ENCODE results near the gene IL36A.

The IL36A gene

GRCh38 chr2:113046465-113046864 lies 41.2 kb downstream of the IL36A start:
- Histone ChIP-seq H3K36me3 (ENCODE audit: insufficient read depth) (no peaks in the 10 kb centered on the region), H4K20me1 (ENCODE audit: insufficient read depth) (no peaks in the 10 kb centered on the region), H3K4me3 (IDR thresholded peaks at IDR 0.05; ENCODE audit: insufficient read depth, low read depth, low read length) (no peak overlapping the region), H3K27ac (no peak overlapping the region), H3K4me2 (no peak overlapping the region), H2AFZ (ENCODE audit: low read depth) (no peak overlapping the region), H3K27me3 (ENCODE audit: insufficient read depth, low read depth) (no peaks in the 10 kb centered on the region), H3K9ac (no peak overlapping the region), H3K4me1 (ENCODE audit: low read depth, poor library complexity, severe bottlenecking) (no peaks in the 10 kb centered on the region), H3K79me2 (ENCODE audit: insufficient read depth, low read depth) (no peaks in the 10 kb centered on the region)
- no peak for TF ChIP-seq CTCF (conservative IDR thresholded peaks at IDR 0.05; ENCODE audit: low read depth, low read length)

GRCh38 chr2:113050921-113051895 lies 45.9 kb downstream of the IL36A start:
- Histone ChIP-seq H3K9ac (no peak overlapping the region), H3K36me3 (ENCODE audit: insufficient read depth) (no peaks in the 10 kb centered on the region), H3K79me2 (ENCODE audit: insufficient read depth, low read depth) (no peaks in the 10 kb centered on the region), H3K4me1 (ENCODE audit: low read depth, poor library complexity, severe bottlenecking) (no peaks in the 10 kb centered on the region), H3K27me3 (ENCODE audit: insufficient read depth, low read depth) (no peaks in the 10 kb centered on the region), H3K4me3 (IDR thresholded peaks at IDR 0.05; ENCODE audit: insufficient read depth, low read depth, low read length) (no peak overlapping the region), H2AFZ (ENCODE audit: low read depth) (no peak overlapping the region), H3K4me2 (no peak overlapping the region), H4K20me1 (ENCODE audit: insufficient read depth) (no peaks in the 10 kb centered on the region), H3K27ac (no peak overlapping the region)
- no peak for TF ChIP-seq CTCF (conservative IDR thresholded peaks at IDR 0.05; ENCODE audit: low read depth, low read length)

- Histone ChIP-seq H2AFZ (ENCODE audit: low read depth) (no peak within 1 kb of the TSS), H3K4me2 (no peak within 1 kb of the TSS), H3K4me3 (IDR thresholded peaks at IDR 0.05; ENCODE audit: insufficient read depth, low read depth, low read length) (no peak within 1 kb of the TSS), H3K79me2 (ENCODE audit: insufficient read depth, low read depth) (no peaks in the 10 kb centered on the region), H3K36me3 (ENCODE audit: insufficient read depth) (no peaks in the 10 kb centered on the region), H3K27me3 (ENCODE audit: insufficient read depth, low read depth) (no peaks in the 10 kb centered on the region), H4K20me1 (ENCODE audit: insufficient read depth) (no peaks in the 10 kb centered on the region), H3K4me1 (ENCODE audit: low read depth, poor library complexity, severe bottlenecking) (no peaks in the 10 kb centered on the region), H3K9ac (no peak within 1 kb of the TSS), H3K27ac (no peak within 1 kb of the TSS)
- no peak for TF ChIP-seq CTCF (conservative IDR thresholded peaks at IDR 0.05; ENCODE audit: low read depth, low read length)
These were observed 47.2 kb downstream of the IL36A start, which contains the start of gene IL36B for GRCh38 chr2:113052396-113052917. Gene IL36B, minus strand, starts transcription at chr2:113052867.

GRCh38 chr2:113053666-113054065 lies 48.4 kb downstream of the IL36A start:
- no peaks in the 10 kb centered on the region for H3K4me1 ChIP-seq (ENCODE audit: low read depth, poor library complexity, severe bottlenecking)
- TF ChIP-seq CTCF (conservative IDR thresholded peaks at IDR 0.05; ENCODE audit: low read depth, low read length), result no peak
- H3K4me3 ChIP-seq (IDR thresholded peaks at IDR 0.05; ENCODE audit: insufficient read depth, low read depth, low read length), result no peak overlapping the region
- H3K4me2 ChIP-seq, result no peak overlapping the region
- H2AFZ ChIP-seq (ENCODE audit: low read depth), result no peak overlapping the region
- no peaks in the 10 kb centered on the region for H3K36me3 ChIP-seq (ENCODE audit: insufficient read depth)
- H4K20me1 ChIP-seq (ENCODE audit: insufficient read depth), result no peaks in the 10 kb centered on the region
- no peak overlapping the region for H3K27ac ChIP-seq
- no peaks in the 10 kb centered on the region for H3K79me2 ChIP-seq (ENCODE audit: insufficient read depth, low read depth)
- H3K27me3 ChIP-seq (ENCODE audit: insufficient read depth, low read depth), result no peaks in the 10 kb centered on the region
- no peak overlapping the region for H3K9ac ChIP-seq

Measured in KMS-11 (cell line).